NCI-H1694 (cell line): ENCODE results near the gene TTC27.
A peak's percentile ranks its signal among the peaks of the same experiment; 100 is the strongest.

ENCODE experiments used
- DNase-seq: peaks from one replicate; lab custom pipeline; 2025; lab: John Stamatoyannopoulos, UW

Gene TTC27

DNA sequence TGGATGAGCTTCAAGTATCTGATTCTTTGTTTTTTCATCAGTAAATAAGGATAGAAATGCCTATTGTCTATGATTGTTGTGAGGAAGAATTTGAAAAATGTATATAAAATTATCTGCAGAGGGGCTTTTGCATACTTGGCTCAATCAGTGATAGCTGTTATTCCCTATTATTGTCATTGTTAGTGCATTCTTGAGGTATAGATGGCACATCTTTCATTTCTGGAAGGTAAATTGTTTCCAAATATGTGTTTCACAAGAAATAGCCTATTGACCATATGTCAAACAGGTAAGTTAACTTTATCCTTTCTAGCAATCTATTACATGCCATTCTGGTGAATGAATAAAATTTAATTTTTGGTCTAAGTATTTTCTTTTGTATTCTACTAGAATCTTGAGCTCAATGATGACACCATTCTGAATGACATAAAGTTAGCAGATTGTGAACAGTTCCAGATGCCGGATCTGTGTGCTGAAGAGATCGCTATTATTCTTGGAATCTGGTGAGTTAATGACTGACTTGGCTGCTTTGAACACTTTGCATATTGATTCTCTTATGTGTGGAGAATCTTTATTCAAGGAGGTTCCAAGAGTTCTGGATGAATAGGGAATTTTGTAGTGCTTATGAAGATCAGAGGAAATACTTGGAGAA lies 44.2 kb downstream of the TTC27 start:
- DNase-seq: no peak

DNA sequence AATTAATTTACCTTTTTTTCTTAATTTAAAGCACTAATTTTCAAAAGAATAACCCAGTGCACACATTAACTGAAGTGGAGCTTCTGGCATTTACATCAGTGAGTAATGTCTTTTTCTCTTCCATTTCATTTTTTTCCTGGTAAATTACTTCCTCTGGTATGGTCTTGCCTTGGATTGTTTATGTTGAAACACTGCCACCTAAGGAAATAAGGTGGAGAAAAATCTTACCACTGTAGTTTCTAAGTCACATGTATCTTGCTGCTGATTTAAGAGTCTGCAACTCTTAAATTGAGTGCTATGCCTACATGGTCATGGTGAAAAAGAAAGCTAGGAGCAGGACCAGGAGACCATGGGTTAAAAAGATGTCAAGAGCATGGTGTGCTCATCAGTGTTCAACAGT lies 51.0 kb downstream of the TTC27 start:
- no peak for DNase-seq

DNA sequence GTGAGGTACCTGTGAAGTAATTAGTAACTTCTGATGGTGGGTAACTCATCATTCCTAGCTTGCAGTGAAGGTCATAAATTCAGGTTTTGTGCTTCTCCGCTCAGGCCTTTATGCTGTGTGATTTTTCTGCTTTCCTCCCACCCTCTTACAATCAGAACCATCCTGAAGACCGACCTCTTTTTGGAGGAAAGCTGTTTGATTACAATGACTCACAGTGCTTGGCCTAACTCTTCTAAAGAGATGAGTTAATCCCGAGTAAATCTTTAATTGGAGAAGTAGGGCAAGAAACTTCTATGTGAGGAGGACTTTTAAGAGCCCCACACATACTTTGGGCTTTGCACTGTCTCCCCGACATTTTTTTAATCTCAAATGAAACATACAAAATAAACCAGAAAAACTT lies 53.1 kb downstream of the TTC27 start:
- no peak for DNase-seq

DNA sequence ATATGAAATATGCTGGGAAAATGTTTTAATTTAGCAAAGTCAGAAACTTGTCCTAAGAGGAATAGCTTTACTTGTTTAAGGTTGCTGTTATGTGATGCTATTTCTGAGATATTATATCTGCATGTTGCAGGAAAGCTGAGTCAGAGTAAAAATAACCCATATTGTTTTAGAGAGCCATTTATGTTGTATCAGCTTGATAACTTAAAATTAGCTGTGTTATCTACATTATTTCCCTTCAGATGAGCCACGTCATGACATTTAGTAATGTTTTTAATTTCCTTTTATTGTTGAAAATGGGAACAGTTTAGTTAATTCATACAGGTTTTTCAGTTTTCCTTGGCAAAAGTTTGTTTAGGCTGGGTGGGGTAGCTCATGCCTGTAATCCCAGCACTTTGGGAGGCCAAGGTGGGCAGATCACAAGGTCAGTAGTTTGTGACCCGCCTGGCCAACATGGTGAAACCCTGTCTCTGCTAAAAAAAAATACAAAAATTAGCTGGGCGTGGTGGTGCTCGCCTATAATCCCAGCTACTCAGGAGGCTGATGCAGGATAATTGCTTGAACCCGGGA lies 55.8 kb downstream of the TTC27 start:
- no peak for DNase-seq

DNA sequence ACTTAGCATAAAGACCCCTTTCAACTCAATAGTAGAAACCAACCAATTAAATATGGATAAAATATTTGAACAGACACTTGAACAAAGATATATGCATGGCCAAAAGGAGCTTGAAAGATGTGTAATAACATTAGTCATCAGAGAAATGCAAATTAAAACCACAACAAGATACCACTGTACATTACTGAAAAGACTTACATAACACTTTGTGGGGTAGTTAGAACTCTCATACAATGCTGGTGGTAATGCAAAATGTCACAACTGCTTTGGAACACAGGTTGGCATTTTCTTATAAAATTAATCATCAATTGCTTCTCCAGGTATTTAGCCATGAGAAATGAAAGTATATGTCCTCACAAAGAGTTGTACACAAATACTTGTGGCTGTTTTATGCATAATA lies 60.7 kb downstream of the TTC27 start:
- no peak for DNase-seq

DNA sequence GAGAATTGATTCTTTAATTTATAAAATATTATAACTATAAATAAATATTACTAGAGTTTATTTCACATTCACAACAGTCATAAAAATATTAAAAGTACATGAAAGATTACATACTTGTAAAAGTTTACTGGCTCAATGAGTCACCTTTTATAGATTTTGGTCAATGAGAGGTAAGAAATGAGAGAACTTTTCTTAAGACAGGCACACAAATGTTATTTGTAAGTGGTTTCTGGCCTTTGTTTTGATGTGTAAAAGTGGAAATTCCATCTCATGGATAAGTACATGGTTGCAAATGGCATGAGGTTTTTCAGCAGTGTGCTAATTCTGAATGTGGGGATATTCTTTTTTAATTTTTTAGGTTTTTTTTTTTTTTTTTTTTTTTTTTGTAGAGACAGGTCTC lies 63.8 kb downstream of the TTC27 start:
- no peak for DNase-seq

DNA sequence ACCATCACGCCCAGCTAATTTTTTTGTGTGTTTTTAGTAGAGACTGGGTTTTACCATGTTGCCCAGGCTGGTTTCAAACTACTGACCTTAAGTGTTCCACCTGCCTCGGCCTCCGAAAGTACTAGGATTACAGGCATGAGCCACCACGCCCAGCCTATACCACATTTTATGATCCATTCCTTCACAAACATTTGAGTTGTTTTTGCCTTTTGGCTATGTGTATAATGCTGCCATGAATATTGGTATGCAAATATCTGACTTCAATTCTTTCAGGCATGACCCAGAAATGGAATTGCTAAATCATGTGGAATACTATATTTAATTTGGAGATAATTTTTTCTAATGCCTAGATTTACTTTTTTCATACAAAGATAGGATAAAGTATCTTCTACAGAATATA lies 68.6 kb downstream of the TTC27 start:
- no peak for DNase-seq

DNA sequence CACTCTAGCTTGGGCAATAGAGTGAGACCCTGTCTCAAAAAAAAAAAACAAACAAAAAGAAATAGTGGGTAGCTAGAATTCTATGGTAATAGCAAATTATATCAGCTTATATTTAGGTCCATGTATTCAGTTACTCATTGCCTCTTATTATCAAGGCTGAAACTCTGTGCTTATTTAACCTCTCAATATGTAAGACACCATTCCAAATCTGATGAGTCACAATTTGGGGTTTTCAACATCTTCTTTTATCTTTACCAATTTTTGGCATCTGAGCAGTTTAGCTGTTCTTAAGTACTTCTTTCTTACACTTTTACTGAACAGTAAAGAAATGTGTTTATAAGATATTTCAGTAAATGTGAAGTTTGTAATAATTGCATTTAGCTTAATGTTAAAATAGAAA lies 69.3 kb downstream of the TTC27 start:
- DNase-seq: no peak

DNA sequence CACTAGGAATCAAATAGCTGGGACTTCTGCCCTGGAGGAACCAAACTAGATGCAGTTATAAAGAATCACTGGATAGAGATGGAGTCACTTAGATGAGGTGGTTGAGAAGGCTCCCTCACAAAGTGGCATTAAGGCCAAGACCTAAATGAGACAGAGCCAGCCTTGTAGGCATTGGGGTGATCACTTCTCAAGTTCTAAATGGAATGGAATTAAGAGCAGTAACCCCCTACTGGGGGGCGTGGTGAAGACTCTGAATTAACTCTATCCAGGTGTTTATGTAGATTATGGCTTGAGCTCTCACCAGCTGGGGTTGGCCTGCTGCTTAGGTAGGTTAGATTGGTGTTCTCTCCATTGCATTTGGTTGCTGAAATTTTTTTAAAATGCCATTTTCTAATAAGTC lies 71.3 kb downstream of the TTC27 start:
- DNase-seq: no peak

DNA sequence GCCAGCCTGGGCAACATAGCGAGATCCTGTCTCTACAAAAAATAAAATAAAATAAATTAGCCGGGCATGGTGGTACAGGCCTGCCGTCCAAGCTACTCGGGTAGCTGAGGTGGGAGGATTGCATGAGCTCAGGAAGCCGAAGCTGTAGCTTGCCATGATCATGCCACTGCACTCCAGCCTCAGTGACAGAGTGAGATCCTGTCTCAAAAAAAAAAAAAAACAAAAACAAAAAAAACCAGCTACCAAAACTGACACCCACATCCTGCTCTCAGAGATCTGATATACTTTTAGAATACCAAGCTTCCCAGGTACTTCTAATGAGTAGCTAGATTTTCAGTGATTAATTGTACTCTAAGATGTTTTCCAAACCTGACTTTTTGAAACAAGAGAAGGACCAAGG lies 74.0 kb downstream of the TTC27 start:
- no peak for DNase-seq

DNA sequence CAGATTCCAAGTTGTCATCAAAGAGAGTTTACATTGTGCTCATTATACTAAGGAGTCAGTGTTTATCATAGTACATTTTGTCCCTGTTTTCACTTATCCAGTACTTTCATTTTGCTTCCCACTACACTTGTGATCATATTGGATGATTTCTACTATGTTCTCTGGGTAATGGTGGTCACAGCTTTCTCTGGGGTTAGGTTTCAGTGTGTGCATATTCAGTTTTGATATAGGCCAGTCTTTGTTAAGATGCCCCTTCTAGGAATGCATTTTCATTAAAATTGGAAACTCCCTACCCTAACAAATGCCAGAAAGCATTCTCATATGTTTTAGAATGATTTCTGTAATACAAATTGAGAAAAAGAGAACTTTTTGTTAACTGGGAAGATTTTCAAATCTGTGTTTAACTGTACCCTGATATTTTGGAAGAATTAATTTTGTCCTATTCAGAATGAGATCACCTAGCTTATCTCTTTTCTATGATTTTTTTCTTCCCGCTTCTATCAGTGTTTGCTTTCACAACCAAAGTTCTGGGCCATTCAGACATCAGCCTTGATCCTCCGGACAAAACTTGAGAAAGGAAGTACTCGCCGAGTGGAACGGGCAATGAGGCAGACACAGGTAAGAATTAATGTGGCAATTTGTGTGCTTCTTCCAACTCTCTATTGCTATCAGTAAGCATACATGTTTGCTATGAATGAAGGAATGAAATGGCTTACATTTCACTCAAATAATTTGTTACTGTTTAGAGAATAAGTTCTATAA lies 74.6 kb downstream of the TTC27 start:
- DNase-seq: no peak

DNA sequence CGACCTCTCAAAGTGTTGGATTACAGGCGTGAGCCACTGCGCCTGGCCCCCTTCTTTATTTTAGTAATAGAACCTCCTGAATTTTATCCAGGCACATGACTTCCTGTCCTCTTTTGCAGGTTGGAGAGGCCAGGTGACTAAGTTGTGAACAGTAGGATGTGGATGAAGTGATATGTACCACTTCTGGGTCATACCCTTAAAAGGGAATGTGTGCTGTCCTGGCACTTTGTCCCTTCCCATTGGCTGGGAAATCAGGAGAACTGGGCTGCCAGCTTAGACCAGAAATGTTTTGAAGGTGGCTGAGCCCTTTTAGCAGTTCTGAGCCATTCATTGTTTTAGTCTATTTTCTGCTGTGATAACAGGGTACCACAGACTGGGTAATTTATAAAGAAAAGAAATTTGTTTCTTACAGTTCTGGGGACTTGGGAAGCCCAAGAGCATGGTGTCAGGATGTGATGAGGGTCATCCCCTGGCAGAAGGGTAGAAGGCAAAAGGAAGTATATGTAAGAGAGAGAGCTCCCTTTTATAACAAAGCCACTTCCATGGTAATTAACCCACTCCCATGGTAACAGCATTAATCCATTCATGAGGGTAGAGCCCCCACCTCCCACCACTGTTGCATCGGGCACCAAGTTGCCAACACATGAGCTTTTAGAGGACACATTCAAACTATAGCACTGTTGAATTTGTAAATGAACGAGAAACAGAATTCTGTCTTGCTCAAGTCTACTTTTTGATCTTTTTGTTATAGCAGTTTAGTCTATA lies 79.1 kb downstream of the TTC27 start:
- no peak for DNase-seq

DNA sequence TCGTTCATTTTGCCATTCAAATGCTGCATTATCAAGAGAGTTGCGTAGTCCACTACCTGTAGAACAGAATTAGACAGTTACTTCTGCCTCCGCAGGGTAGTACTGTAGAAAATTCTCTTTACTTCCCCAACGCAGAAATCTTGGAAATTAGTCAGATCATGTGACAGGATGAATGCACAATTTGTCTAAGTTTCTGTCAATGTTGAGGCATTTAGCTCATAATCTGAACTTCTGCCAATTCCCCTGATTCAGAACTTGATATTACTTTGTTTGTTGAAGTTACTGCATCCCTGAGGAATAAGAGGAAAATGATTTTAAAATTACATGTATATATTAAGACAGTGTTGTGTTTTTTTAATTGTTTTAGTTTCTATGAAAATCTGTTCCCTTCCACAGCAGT lies 83.4 kb downstream of the TTC27 start:
- DNase-seq: no peak

DNA sequence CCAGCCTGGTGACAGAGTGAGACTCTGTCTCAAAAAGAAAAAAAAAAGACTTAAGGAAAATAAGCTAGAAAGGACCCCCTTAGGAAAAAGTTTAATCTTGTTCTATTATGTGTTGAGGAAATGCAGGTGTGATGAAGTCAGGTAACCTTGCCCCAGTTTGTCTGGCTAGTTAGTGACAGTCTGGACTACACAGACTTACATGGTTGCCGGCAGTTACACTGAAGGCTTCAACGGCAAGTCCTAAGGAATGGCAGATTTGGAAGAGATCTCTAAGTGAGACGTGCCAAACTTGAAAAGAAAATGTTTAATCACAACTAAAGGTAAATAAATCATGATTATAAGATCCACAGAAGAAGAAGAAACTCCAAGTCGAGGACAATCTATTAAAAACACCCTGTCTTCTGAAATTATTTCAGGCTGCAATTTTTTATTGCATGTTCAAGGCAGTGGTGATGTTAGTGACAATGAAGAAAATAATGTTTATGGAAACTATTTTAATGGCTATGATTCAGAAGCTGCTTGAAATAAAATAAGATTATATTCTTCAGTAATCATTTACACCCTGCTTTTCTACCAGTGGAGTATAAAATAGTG lies 84.2 kb downstream of the TTC27 start:
- DNase-seq: no peak

DNA sequence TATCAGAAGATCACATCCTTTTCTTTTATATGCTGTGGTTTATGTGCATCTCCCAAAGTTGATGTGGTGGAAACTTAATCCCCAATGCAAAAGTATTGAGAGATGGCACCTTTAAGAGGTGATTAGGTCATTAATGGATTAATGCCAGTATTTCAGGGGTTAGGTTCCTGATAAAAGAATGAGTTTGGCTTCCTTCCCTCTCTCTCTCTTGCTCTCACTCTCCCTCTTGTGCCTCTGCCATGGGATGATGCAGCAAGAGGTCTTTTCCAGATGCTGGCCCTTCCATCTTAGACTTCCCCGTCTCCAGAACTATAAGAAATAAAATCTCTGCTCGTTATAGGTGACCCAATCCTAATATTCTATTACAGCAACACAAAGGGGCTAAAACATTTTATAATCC lies 85.0 kb downstream of the TTC27 start:
- DNase-seq: no peak

DNA sequence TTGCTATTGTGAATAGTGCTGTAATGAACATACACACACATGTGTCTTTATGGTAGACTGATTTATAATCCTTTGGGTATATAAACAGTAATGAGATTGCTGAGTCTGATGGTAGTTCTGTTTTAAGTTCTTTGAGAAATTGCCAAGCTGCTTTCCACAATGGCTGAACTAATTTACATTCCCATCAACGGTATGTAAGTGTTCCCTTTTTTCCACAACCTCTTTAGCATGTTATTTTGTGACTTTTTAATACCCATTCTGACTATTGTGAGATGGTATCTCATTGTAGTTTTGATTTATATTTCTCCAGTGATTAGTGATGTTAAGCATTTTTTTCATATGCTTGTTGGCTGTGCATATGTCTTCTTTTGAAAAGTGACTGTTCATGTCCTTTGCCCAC lies 86.7 kb downstream of the TTC27 start:
- no peak for DNase-seq

DNA sequence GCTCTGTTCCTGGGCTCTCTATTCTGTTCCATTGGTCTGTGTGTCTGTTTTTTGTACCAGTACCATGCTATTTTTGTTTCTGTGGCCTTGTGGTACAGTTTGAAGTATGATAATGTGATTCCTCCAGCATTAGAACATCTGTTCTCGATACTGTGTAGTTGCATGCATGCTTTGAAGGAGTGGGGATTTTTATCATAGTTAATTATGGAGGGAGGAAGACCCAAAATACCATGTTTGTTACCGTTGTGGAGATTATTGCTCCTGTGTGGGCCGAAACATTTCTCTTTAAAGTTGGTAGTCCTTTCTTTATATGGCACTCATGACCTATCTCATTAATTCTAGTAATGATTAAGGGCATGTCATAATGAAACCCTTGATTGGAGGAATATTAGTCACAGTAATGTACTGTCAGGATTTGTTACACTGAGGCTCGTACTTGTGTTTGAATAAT lies 87.6 kb downstream of the TTC27 start:
- peak; percentile 71 for DNase-seq

DNA sequence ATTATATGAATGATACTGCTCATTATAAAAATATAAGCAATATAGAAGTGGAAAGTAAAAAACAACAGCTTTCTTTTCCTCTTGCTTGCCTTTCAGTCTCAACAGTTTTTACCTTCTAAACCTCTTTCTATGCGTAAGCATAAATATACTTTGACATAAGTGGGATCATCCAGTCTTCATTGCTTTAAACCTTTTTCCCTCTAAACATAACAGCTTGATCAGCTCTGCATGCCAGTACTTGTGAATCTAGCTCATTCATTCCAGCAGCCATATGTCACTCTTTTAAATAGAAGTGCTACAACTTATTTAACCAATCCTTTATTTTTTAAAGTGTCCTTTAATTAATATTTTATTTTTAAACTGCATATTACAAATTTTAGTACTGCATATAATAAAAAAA lies 88.1 kb downstream of the TTC27 start:
- DNase-seq: peak; percentile 89

DNA sequence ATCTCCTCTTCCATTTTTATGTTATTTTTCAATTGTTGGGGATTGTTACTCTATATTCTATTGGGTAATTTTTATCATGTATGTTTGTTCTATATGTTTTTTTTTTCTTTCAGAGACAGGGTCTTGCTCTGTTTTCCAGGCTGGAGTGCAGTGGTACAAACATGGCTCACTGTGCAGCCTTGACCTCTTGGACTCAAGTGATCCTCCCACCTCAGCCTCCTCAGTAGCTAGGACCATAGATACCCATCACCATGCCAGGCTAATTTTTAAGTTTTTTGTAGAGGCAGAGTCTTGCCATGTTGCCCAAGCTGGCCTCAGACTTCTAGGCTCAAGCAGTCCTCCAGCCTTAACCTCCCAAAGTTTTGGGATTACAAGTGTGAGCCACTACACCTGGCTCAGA lies 88.7 kb downstream of the TTC27 start:
- DNase-seq: no peak

DNA sequence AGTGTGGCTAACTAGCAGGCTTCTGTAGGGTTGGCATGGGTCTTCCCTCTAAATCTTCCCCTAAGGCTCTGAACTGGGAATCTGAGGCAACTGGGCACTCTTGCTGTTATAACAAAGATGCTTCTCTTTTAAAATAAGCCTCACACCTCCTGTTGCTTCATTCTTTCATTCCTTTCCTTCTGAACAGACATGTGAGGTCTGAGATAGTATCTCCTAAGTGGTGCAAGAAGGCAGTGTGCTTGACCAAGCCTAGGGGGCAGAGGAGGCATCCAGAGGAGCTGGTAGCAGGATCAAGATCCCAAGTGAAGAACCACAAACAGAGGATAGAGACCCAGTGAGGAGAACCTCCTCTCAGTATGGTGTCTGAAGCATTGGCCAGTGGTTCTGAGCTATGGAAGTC lies 90.9 kb downstream of the TTC27 start:
- no peak for DNase-seq

DNA sequence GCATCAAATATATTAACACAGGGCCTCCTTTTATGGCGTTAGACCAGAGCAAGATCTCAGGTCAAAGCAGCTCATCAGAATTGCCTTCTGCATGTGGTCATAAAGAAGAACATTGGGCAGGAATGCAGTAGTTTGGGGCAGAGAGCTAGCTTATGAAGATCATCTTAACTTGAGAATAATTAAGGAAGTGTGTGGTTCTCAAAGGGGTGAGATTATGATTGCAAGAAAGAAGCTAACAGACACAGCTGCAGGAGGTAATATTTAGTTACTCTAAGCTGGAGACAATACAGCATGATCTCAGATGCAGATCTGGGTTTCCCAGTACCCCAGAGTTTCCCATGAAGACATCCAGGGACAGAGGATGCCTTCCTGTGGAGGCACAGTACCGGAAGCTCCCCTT lies 91.6 kb downstream of the TTC27 start:
- DNase-seq: no peak

DNA sequence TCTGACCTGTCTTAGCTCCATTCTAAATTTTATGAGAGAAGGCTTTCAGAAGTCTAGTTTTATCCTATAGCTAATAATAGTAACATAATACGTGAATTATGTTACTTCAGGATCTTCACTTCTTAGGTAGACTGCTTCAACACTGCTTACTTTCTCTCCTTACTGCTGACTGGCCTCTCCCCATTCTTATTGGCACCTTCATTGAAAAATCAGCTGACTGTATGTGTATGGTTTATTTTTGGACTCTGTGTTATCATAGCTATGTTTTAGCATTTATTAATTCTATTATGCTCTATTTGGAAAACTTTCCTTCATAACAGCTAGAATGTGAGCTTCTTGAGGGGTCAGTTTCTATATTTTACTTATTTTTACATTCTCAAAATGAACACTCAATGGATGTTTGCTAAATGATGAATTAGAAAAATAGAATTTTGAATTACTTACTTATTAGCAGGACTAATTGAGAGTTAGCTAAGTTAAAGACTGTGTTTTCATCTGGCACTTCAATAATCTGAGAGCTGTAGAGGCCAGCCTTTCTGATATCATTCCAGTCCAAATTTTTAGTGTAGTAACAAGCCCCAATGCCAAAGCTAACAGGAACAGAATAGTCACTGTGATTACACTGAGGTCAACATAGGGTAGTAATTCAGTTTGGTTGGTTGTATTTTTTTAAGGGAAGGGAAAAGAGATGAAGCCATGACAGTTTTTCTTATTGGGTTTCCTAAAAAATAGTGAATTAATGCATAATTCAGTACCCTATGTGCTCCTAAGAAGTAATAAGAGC lies 92.3 kb downstream of the TTC27 start:
- no peak for DNase-seq
